ENCODE results near the gene JUND.

DNA sequence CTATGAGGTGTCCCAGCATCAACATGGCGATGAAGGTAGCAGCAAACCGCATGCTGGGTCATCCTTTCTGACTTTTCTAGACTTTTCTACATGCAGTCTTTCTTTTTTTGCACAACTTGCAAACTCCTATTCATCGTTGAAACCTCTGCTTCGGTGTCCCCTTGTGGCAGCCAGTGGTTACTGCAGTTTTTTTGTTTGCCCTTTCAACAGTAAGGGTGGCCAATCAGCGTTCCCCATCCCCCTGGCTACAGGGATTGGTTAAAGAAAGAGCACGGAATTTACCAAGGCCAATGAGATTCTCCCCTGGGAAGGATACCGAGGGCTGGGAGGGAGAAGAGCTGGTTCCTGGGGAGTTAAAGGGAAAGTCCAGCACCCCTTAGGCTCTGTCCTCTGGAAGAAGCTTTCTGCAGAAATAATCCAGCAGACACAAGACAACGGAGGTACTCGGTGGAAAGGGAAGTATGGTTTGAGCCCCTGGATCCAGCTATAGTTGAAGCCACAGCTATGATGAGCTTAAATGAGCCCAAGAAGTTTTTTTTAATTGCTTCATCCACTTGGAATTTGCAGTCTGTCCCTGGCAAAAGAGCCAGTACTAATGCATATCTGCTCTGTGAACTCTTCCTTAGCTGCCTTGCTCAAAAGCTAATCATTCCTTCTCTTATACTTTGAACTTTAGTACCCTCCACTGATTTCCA is 47.1 kb upstream of the JUND start:
- TF ChIP-seq POLR2A (IDR thresholded peaks at IDR 0.05) (no peak), POLR2AphosphoS5 (IDR thresholded peaks at IDR 0.05) (peak in 2 of 3 donors; percentile 69 to 88), EP300 (IDR thresholded peaks at IDR 0.05) (no peak)
- TF ChIP-seq, protein P1, sequence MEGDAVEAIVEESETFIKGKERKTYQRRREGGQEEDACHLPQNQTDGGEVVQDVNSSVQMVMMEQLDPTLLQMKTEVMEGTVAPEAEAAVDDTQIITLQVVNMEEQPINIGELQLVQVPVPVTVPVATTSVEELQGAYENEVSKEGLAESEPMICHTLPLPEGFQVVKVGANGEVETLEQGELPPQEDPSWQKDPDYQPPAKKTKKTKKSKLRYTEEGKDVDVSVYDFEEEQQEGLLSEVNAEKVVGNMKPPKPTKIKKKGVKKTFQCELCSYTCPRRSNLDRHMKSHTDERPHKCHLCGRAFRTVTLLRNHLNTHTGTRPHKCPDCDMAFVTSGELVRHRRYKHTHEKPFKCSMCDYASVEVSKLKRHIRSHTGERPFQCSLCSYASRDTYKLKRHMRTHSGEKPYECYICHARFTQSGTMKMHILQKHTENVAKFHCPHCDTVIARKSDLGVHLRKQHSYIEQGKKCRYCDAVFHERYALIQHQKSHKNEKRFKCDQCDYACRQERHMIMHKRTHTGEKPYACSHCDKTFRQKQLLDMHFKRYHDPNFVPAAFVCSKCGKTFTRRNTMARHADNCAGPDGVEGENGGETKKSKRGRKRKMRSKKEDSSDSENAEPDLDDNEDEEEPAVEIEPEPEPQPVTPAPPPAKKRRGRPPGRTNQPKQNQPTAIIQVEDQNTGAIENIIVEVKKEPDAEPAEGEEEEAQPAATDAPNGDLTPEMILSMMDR (IDR thresholded peaks at IDR 0.05), result peak in 6 of 7 experiments; percentile 85 to 100 (median 94)

Measured in stomach (tissue), 4 donors.